T-helper 17 cell (primary cell): ENCODE data around the gene SNAPC2. TPM values are rescaled to one million over a fixed set of nuclear protein-coding genes. Genes with fewer than 3 reads are reported as not detected.

Experiments
- ATAC-seq: fragments of 150-1000 bp; cut with Tn5 transposase; 2 replicates; pipeline ENCODE4 v1.10.0; 2021; ENCODE audit warnings: mild to moderate bottlenecking, moderate library complexity
- DNase-seq, 3 donors: peaks; one replicate each; pipeline versions ENCODE4 v3.0.0 to v3.0.0-alpha.2; 2020 to 2021
- H3K9me3 ChIP-seq: one replicate; pipeline ENCODE4 v1.7.0; 2013; ENCODE audit warnings: low read length, mild to moderate bottlenecking; ENCODE audit not compliant: control insufficient read depth, poor library complexity, severe bottlenecking
- H3K27ac Mint-ChIP-seq: one replicate; pipeline ENCODE4 v1.8.0; 2022; ENCODE audit warnings: mild to moderate bottlenecking, moderate library complexity, mixed read lengths
- H3K27me3 Mint-ChIP-seq: one replicate; pipeline ENCODE4 v1.8.0; 2022; ENCODE audit warnings: mixed read lengths
- H3K36me3 Mint-ChIP-seq: one replicate; pipeline ENCODE4 v1.8.0; 2022; ENCODE audit warnings: low read depth, mixed read lengths
- H3K4me1 Mint-ChIP-seq: one replicate; pipeline ENCODE4 v1.8.0; 2022; ENCODE audit warnings: mild to moderate bottlenecking, mixed read lengths
- H3K4me3 Mint-ChIP-seq: one replicate; pipeline ENCODE4 v1.8.0; 2022; ENCODE audit warnings: mild to moderate bottlenecking, moderate library complexity, mixed read lengths
- total RNA-seq, 4 donors: library from RNA in 2 of 4; stranded (reverse) in 2 of 4; gene quantifications; one replicate each; pipeline ENCODE4 v1.2.3 and lab custom pipeline; 2022 to 2026

SNAPC2 gene
- total RNA-seq, 2 donors from 2014 or later: 12.6 to 16.0 TPM

DNA sequence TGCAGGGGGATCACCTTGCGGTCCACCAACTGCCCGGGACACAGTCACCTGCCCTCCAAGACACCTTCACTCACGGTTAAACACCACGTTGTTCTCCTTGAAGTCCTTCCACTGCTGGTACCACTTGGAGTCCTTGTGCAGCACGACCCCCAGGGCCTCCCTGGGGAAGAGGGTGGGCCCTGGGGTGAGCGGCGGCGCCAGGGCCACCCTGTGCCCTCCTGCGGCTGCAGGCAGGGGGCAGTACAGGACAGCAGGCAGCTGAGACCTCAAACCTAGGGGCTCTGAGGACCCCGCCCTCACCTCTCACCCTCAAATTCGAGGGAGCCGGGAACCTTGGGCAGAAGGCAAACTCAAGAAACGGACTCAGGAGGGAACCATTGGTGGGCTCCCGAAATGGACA is 13.3 kb downstream of the SNAPC2 start:
- Mint-ChIP-seq H3K4me3 (no peak overlapping the region), H3K36me3 (no peaks in the 10 kb centered on the region), H3K27ac (no peak overlapping the region), H3K4me1 (peaks cover 7% of the 10 kb centered on the region), H3K27me3 (no peaks in the 10 kb centered on the region)
- H3K9me3 ChIP-seq: no peaks in the 10 kb centered on the region
- DNase-seq (no peak), ATAC-seq (no peak)

DNA sequence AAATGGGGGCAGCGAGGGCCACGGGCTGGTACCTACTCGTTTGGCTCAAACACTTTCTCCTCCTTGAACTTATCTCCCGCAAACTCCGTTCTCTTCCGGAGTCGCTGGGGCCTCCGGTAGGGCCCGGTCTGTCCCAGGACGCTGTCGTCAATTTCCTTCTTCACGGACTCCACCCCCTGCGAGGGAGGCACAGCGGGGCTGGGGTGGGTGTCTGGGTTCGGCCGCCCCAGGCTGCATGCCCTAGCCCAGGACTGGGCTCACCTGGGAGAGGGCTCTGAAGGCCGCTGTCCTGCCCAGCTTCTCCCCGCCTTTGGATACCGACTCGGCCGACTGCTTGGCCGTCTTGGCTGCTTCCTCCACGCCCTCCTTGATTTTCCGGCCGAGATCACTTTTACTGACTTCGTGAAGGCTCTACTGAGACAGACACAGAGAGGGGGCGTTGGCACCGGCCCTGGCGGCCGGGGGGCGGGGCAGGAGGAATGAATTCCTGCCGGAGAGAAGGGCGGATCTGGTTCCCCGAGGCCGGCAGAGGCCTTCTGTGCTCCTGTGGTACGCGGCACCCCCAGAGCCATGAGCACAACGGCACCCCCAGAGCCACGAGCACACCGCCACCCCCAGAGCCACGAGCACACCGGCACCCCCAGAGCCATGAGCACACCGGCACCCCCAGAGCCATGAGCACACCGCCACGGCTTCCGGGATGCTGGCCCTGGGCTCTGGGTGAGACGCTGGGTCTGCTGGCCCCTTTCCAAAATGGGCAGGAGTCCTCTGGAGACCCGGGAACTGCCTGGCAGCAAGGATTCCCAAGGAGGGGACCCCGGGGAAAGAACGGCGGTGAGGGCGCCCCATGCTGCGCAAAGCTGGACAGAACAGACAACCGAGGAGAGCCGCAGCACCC is 13.9 kb downstream of the SNAPC2 start:
- Mint-ChIP-seq H3K4me1 (peaks cover 7% of the 10 kb centered on the region), H3K27me3 (no peaks in the 10 kb centered on the region), H3K4me3 (no peak overlapping the region), H3K27ac (no peak overlapping the region), H3K36me3 (no peaks in the 10 kb centered on the region)
- H3K9me3 ChIP-seq: no peaks in the 10 kb centered on the region
- ATAC-seq (no peak), DNase-seq (no peak)

DNA sequence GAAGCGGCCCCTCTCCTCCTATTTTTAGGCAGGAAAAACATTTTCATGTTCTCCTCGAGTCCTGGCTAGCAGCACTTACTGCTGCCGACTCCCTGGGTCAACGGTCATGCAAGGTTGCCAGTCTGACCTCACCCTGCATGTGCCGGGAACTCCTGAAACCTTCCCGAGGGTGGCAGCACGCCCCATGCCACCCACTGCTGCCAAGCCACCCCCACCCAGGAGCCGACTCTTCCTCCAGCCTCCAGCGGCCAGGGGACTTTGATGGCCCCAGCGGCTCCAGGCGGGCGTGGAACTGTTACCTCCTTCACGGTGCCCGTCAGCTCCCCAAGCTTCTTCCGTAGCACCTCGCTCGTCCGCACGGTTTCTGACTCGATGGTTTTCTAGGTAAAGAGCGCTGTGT is 14.6 kb downstream of the SNAPC2 start:
- ATAC-seq (no peak), DNase-seq (no peak)
- no peak overlapping the region for H3K27ac Mint-ChIP-seq
- no peaks in the 10 kb centered on the region for H3K9me3 ChIP-seq
- H3K27me3 Mint-ChIP-seq: no peaks in the 10 kb centered on the region
- no peak overlapping the region for H3K4me3 Mint-ChIP-seq
- no peaks in the 10 kb centered on the region for H3K36me3 Mint-ChIP-seq
- H3K4me1 Mint-ChIP-seq: peaks cover 5% of the 10 kb centered on the region

DNA sequence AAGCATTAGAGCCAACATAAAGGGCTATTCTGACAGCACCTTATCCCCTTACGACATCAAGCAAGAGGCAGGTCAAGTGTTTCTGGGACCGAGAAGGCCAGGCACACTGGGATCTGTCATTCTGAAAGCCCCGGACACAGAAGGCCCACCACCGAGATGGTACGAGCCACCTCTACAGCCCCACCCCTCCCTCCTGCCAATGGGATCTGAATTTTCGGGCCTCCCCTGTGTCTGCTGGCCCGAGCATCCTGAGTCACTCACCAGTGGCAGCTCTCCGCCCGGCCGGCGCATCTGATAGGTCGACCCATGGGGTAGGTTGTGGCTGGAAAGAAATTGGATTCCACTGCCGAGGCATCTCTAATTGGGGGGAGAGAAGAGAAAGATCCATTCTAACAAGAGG is 20.7 kb downstream of the SNAPC2 start:
- Mint-ChIP-seq H3K4me1 (peaks cover 26% of the 10 kb centered on the region), H3K4me3 (no peak overlapping the region), H3K27me3 (no peaks in the 10 kb centered on the region), H3K27ac (no peak overlapping the region), H3K36me3 (no peaks in the 10 kb centered on the region)
- ATAC-seq (no peak), DNase-seq (no peak)
- no peaks in the 10 kb centered on the region for H3K9me3 ChIP-seq

DNA sequence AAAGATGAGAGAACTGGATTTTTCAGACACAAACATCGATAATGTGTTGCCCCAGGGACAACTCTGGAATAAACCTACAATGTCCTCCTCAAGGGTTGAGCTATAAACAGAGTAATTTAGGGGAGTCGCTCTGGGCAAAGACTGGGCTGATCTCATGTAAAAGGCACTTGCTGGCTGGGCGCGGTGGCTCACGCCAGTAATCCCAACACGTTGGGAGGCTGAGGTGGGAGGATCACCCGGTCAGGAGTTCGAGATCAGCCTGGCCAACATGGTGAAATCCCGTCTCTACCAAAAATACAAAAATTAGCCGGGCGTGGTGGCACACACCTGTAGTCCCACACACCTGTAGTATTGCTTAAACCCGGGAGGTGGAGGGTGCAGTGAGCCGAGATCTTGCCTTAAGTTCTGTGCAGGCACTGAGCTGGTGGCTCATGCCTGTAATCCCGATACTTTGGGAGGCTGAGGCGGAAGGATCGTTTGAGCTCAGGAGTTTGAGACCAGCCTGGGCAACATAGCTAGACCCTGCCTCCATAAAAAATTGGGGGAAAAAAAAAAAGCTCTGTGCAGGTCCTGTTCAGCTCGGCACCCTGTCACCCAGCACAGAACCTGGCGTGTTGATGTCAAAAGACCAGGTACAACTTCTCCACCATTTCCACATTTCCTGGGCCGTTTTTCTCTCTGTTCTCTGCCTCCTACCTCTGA is 21.9 kb downstream of the SNAPC2 start:
- peaks cover 26% of the 10 kb centered on the region for H3K4me1 Mint-ChIP-seq
- no peaks in the 10 kb centered on the region for H3K27me3 Mint-ChIP-seq
- no peak overlapping the region for H3K27ac Mint-ChIP-seq
- H3K4me3 Mint-ChIP-seq: no peak overlapping the region
- H3K9me3 ChIP-seq: no peaks in the 10 kb centered on the region
- ATAC-seq (no peak), DNase-seq (no peak)
- no peaks in the 10 kb centered on the region for H3K36me3 Mint-ChIP-seq

DNA sequence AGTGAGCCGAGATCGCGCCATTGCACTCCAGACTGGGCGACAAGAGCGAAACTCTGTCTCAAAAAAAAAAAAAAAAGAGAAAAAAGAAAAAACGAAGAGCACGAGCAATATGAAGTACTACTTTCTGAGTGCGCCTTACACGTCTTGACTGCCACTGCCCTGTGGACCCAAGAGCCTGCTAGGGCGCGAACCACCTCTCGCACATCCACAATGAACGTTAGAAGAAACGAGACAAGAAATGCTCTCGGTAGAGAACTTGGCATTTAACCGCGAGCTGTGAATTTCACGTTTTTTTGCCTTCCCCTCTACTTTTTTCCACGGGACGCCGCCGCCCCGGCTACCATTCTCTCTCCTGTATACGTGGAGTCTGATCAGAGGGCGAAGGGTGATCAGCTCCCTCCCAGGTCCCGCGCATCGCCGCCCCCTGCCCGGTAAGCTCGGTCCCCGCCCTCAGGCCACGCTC is 22.9 kb downstream of the SNAPC2 start:
- Mint-ChIP-seq H3K27ac (peak overlapping the region; percentile 95), H3K4me3 (peak overlapping the region; percentile 94), H3K36me3 (no peaks in the 10 kb centered on the region), H3K27me3 (no peaks in the 10 kb centered on the region), H3K4me1 (peaks cover 24% of the 10 kb centered on the region)
- ATAC-seq: peak; percentile 3
- H3K9me3 ChIP-seq: no peaks in the 10 kb centered on the region
- no peak for DNase-seq

DNA sequence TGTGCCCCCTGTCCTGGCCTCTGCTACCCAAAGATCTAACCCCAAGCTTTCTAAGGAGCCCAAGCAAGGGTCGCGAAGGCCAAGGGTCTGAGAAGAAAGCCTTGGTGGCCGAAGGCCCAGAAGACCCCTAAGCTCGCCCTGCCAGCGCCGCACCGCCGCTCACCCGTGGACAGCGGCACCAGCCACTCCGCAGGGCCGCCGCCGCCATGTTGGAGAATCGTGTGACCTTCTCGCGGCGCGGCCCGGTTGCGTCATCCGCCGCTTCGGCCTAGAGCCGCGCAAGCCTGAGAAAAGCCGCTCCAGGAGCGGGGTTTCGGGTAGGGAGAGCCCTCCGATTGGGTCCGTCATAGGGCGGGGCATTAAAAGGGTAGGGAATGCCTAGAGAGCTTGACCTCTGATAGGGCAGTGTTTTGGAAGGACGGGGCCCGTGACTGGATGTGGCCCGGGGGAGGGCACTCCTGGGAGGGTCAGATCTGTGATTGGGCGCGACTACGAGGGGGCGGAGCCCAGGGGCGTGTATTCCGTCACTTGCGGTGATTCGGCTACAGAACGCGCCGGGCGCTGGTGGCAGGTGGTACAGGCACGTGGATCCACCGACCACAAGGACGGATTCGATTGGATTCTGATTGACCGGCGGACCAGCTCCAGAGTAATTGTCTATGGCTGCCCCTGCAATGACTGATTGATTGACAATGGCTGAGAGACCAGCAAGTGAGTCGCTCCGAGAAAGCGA is 23.5 kb downstream of the SNAPC2 start, which contains the start of gene TIMM44:
Gene TIMM44, minus strand, starts transcription at position 223 of the 733 bp plus-strand sequence. Its CDS starts 15 bp downstream, at position 208.
- Mint-ChIP-seq H3K27me3 (no peaks in the 10 kb centered on the region), H3K27ac (peak within 1 kb of the TSS; percentile 95), H3K4me1 (peaks cover 24% of the 10 kb centered on the region), H3K36me3 (no peaks in the 10 kb centered on the region), H3K4me3 (peak within 1 kb of the TSS; percentile 94)
- DNase-seq: peak; percentile 96 to 97 (median 96)
- peak; percentile 97 for ATAC-seq
- H3K9me3 ChIP-seq: no peaks in the 10 kb centered on the region

DNA sequence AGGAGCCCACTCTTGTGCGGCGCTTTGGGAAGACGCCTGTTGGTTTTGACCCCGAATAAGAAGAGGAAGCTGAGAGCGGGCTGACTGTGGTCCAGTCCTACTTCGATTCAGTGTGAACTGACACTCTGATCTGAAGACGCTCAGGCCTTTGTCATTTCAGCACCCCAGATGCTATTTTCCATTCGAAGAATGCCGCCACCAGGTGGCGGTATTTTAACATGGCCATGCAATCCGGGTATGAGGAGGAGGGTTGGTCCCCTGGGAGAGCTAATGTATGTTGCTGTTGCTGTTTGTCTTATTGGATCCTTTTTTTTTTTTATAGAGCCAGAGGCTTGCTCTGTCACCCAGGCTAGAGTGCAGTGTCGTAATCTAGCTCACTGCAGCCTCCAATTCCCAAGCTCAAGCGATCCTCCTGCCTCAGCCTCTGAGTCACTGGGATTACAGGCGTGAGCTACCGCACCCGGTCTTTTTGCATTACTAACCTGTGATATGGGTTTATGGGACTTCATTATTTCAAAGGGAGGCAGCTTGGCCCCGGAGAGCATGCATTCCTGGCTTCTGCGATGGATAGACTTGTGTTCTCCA is 24.1 kb downstream of the SNAPC2 start:
- peak overlapping the region; percentile 95 for H3K27ac Mint-ChIP-seq
- H3K36me3 Mint-ChIP-seq: no peaks in the 10 kb centered on the region
- ATAC-seq (peak; percentile 45), DNase-seq (peak; percentile 71 to 84 (median 74))
- H3K9me3 ChIP-seq: no peaks in the 10 kb centered on the region
- peak overlapping the region; percentile 94 for H3K4me3 Mint-ChIP-seq
- no peaks in the 10 kb centered on the region for H3K27me3 Mint-ChIP-seq
- H3K4me1 Mint-ChIP-seq: peaks cover 21% of the 10 kb centered on the region

DNA sequence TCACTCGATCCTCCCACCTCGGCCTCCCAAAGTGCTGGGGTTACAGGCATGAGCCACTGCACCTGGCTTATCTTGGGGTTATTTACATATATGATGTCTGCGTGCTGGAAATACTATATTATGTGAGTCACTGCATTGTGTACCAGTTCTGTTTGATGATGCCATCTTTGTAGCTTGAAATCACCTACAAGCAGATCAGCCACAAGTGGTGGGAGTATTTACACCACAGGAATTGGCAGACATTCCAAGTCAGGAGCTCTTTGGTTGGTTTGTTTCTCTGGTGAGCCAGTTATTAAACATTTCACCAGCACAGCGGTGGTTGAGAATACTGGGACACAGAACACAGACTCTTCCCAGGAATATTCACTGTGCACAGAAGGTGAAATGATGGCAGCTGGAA is 27.8 kb downstream of the SNAPC2 start:
- Mint-ChIP-seq H3K27me3 (no peaks in the 10 kb centered on the region), H3K4me1 (peaks cover 15% of the 10 kb centered on the region), H3K27ac (no peak overlapping the region), H3K36me3 (no peaks in the 10 kb centered on the region), H3K4me3 (no peak overlapping the region)
- H3K9me3 ChIP-seq: no peaks in the 10 kb centered on the region
- ATAC-seq (no peak), DNase-seq (no peak)

DNA sequence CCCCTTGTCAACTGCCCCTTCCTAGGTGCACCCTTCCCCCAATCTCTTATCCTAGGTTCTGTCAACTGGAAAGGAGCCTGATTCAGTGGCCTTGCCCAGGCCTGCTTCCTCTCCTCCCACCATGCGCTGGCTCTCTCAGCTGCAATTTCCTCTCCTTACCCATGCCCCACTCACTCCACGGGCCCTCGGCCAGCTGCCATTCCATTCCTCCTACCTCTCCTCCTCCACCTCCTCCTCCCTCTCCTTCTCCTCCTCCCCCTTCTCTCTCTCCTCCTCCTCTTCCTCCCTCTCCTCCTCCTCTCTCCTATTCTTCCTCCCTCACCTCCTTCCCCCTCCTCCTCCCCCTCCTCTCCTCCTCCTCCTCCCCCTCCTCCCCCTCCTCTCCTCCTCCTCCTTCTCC is 32.9 kb downstream of the SNAPC2 start:
- ATAC-seq: no peak
- Mint-ChIP-seq H3K4me1 (peaks cover 6% of the 10 kb centered on the region), H3K27me3 (no peaks in the 10 kb centered on the region), H3K4me3 (no peak overlapping the region), H3K27ac (no peak overlapping the region), H3K36me3 (no peaks in the 10 kb centered on the region)
- no peaks in the 10 kb centered on the region for H3K9me3 ChIP-seq
- DNase-seq: no peak

DNA sequence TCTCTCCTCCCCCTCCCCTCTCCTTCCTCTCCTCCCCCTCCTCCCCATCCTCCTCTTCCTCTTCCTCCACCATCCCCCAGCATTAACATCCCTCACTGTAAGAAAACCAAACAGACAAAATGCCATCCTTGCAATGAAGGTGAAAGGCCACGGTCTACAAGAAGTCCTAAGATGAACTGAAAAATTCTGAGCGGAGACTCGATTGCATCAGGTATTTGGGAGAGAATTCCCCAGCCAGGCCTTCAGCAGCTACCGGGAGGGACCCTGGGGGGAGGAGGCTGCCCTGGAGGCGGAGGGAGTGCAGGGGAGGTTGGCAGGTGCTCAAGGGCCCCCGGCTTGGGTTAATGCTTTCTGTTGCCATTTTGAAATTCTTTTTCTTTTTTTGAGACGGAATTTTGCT is 33.4 kb downstream of the SNAPC2 start:
- no peaks in the 10 kb centered on the region for H3K36me3 Mint-ChIP-seq
- ATAC-seq: no peak
- H3K27me3 Mint-ChIP-seq: no peaks in the 10 kb centered on the region
- no peak overlapping the region for H3K4me3 Mint-ChIP-seq
- no peak for DNase-seq
- H3K9me3 ChIP-seq: no peaks in the 10 kb centered on the region
- H3K27ac Mint-ChIP-seq: no peak overlapping the region
- peaks cover 6% of the 10 kb centered on the region for H3K4me1 Mint-ChIP-seq

DNA sequence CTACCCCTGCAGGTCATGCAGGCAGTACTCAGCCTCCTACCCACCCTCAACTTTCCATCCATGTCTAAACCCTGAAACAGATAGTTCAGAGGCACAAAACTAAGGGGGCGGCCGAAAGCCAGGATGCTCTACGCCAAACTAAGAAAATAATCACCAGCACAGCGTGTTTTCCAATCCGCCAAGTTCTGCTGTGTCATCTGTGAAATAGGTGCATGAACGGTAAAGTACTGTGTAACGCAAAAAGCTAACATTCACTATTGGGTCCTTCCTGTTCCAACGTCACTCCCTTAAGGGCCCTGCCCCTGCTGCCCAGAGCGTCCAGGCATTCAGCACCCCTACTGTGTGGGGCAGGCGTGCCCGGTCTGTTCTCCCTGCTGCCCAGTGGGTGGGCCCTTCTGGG is 35.6 kb downstream of the SNAPC2 start:
- Mint-ChIP-seq H3K4me1 (peaks cover 6% of the 10 kb centered on the region), H3K27me3 (no peaks in the 10 kb centered on the region), H3K4me3 (no peak overlapping the region), H3K27ac (no peak overlapping the region), H3K36me3 (no peaks in the 10 kb centered on the region)
- H3K9me3 ChIP-seq: no peaks in the 10 kb centered on the region
- DNase-seq (no peak), ATAC-seq (no peak)

DNA sequence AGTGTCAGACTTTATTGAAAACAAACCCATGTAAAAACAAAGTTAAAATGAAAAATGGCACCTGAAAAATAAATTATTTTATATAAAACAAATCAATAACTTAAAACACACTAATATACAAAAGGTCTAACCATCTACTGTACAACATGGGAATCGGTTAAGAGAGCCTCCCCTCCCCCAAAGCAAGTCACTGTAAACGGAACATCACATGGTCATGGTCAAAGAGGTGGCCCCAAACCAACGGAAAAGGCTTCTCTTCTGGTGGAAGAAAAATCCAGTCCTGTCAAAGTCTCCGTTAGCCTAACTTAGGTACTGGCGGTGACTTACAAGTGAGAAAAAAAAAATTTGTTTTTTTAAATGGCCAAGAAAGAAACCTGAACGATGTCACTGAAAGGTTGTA is 39.1 kb downstream of the SNAPC2 start:
- no peaks in the 10 kb centered on the region for H3K9me3 ChIP-seq
- DNase-seq: no peak
- Mint-ChIP-seq H3K36me3 (peaks cover 2% of the 10 kb centered on the region), H3K27ac (no peak overlapping the region), H3K4me3 (no peak overlapping the region), H3K4me1 (peaks cover 2% of the 10 kb centered on the region), H3K27me3 (no peaks in the 10 kb centered on the region)
- ATAC-seq: no peak
